ENCODE results near the gene MSRB3.
"Not testable (repeated sequence)": the region's sequence is repeated elsewhere in the genome, so short reads cannot be mapped to it uniquely, and the experiment has no call there.

MSRB3 gene

GRCh38 chr12:65460063-65460462 is 181.6 kb downstream of the MSRB3 start:
- FAIRE-seq = no peak

- FAIRE-seq = no peak
These were observed 182.5 kb downstream of the MSRB3 start for GRCh38 chr12:65461017-65461416.

- FAIRE-seq = no peak
These were observed 184.0 kb downstream of the MSRB3 start for GRCh38 chr12:65462484-65462883.

- FAIRE-seq = no peak
These were observed 184.6 kb downstream of the MSRB3 start for GRCh38 chr12:65463082-65463481.

GRCh38 chr12:65463611-65464010 is 185.1 kb downstream of the MSRB3 start:
- no peak for FAIRE-seq

- no peak for FAIRE-seq
These were observed 186.4 kb downstream of the MSRB3 start for GRCh38 chr12:65464930-65465329.

- no peak for FAIRE-seq
These were observed 187.5 kb downstream of the MSRB3 start for GRCh38 chr12:65465766-65466547.

GRCh38 chr12:65466911-65467310 is 188.4 kb downstream of the MSRB3 start:
- FAIRE-seq = no peak

- no peak for FAIRE-seq
These were observed 191.8 kb downstream of the MSRB3 start for GRCh38 chr12:65470256-65470655.

GRCh38 chr12:65472079-65472478 is 193.6 kb downstream of the MSRB3 start:
- no peak for FAIRE-seq

- no peak for FAIRE-seq
These were observed 196.3 kb downstream of the MSRB3 start for GRCh38 chr12:65474831-65475230.

GRCh38 chr12:65477721-65478120 is 199.2 kb downstream of the MSRB3 start:
- no peak for FAIRE-seq

- FAIRE-seq = not testable (repeated sequence)
These were observed 205.5 kb downstream of the MSRB3 start for GRCh38 chr12:65483891-65484516.

- no peak for FAIRE-seq
These were observed 209.7 kb downstream of the MSRB3 start for GRCh38 chr12:65488197-65488596.

- no peak for FAIRE-seq
These were observed 211.8 kb downstream of the MSRB3 start for GRCh38 chr12:65490250-65490649.

- FAIRE-seq = no peak
These were observed 214.8 kb downstream of the MSRB3 start for GRCh38 chr12:65492998-65493912.

- no peak for FAIRE-seq
These were observed 215.4 kb downstream of the MSRB3 start for GRCh38 chr12:65493913-65494245.

- no peak for FAIRE-seq
These were observed 216.1 kb downstream of the MSRB3 start for GRCh38 chr12:65494537-65494936.

- no peak for FAIRE-seq
These were observed 216.8 kb downstream of the MSRB3 start for GRCh38 chr12:65495233-65495632.

- FAIRE-seq = no peak
These were observed 218.1 kb downstream of the MSRB3 start for GRCh38 chr12:65496617-65497016.

GRCh38 chr12:65497660-65498059 is 219.2 kb downstream of the MSRB3 start:
- FAIRE-seq = no peak

GRCh38 chr12:65499167-65499566 is 220.7 kb downstream of the MSRB3 start:
- FAIRE-seq = no peak

- FAIRE-seq = no peak
These were observed 221.8 kb downstream of the MSRB3 start for GRCh38 chr12:65500091-65500900.
